Subcutaneous adipose tissue (tissue), 4 donors: ENCODE measurements around the gene ZNF559. TPM values are rescaled to one million over a fixed set of nuclear protein-coding genes. Genes with fewer than 3 reads are reported as not detected.

Experiments used
- CTCF ChIP-seq: fragments of 450-650 bp; IDR thresholded peaks from one replicate; pipeline ENCODE4 v1.5.1; 2016; ENCODE audit warnings: low read depth, mild to moderate bottlenecking, control low read depth, antibody characterized with exemption, moderate library complexity
- total RNA-seq, 4 donors: library from RNA; depleted of rRNA; stranded (reverse); fragments of >200 nt; gene quantifications; one replicate each; pipeline ENCODE4 v1.1.0, GENCODE V29; 2016

ZNF559 gene
- total RNA-seq, 4 donors from 2014 or later = 15.1 to 30.3 (median 22.2) TPM

GRCh38 chr19:9362905-9363304, 38.9 kb downstream of the ZNF559 start, which contains the start of gene ZNF177:
TSS of gene ZNF177 (plus strand) at chr19:9363013. CDS start at chr19:9378312, 15,299 bp downstream.
- no peak for TF ChIP-seq CTCF

- no peak for TF ChIP-seq CTCF
These were observed 47.0 kb downstream of the ZNF559 start for GRCh38 chr19:9370738-9371619.

GRCh38 chr19:9381361-9381785, 57.4 kb downstream of the ZNF559 start:
- no peak for TF ChIP-seq CTCF

Other genes with a start within 250 kb of the ZNF559 start
- gene OR1M1, start 237.1 kb upstream of the ZNF559 start, total RNA-seq = not detected
- gene OR7G2, start 216.7 kb upstream of the ZNF559 start, total RNA-seq = not detected
- not detected for gene OR7G1, start 208.4 kb upstream of the ZNF559 start, total RNA-seq
- not detected for gene OR7G3, start 197.2 kb upstream of the ZNF559 start, total RNA-seq
- 10 to 100 TPM; 18.0 to 20.0 (median 18.6) TPM for gene ZNF317, start 183.8 kb upstream of the ZNF559 start, total RNA-seq
- gene OR7D2, start 145.2 kb upstream of the ZNF559 start, total RNA-seq = not detected
- gene OR7D4, start 104.6 kb upstream of the ZNF559 start, total RNA-seq = not detected
- not detected for gene OR7E24, start 73.2 kb upstream of the ZNF559 start, total RNA-seq
- gene ZNF699, start 14.3 kb upstream of the ZNF559 start, total RNA-seq = 10 to 100 TPM; 10.3 to 11.9 (median 11.4) TPM
- 1 to 10 TPM; 2.6 to 5.3 (median 3.4) TPM for gene ZNF177, start 38.8 kb downstream of the ZNF559 start, total RNA-seq
- gene ZNF266, start 111.4 kb downstream of the ZNF559 start, total RNA-seq = 10 to 100 TPM; 19.6 to 41.6 (median 23.5) TPM
- not detected for gene ZNF560, start 174.4 kb downstream of the ZNF559 start, total RNA-seq
- gene ZNF426, start 214.5 kb downstream of the ZNF559 start, total RNA-seq = 10 to 100 TPM in 3 of 4 donors, 1 to 10 TPM in 1; 8.8 to 13.4 (median 11.4) TPM